Measurements from ENCODE around the gene SGCD. TPM values are rescaled to one million over a fixed set of nuclear protein-coding genes. Genes with fewer than 3 reads are reported as not detected.

SGCD gene
- total and polyA plus RNA-seq, 4 experiments from 2014 or later: not detected

GRCh38 chr5:156332245-156332644 lies 5.3 kb downstream of the SGCD start:
- no peaks in the 10 kb centered on the region for H3K4me1 Mint-ChIP-seq
- intact Hi-C loops (cut with micrococcal nuclease): no loop called here

GRCh38 chr5:156339139-156339841 lies 12.3 kb downstream of the SGCD start:
- Histone ChIP-seq H3K27me3 (ENCODE audit: insufficient read depth, low read length) (no peaks in the 10 kb centered on the region), H3K4me3 (ENCODE audit: low read length in 2 of 2) (no peak overlapping the region), H3K9me3 (ENCODE audit: control insufficient read depth in 1 of 2, low read length in 2 of 2) (no peaks in the 10 kb centered on the region), H3K36me3 (ENCODE audit: insufficient read depth, low read length) (no peaks in the 10 kb centered on the region), H3K27ac (ENCODE audit: low read depth, low read length) (no peak overlapping the region), H3K4me1 (ENCODE audit: insufficient read depth, low read length) (no peaks in the 10 kb centered on the region)
- no peak for DNase-seq
- no peaks in the 10 kb centered on the region for H3K36me3 Mint-ChIP-seq
- peaks cover 0 to under 1% of the 10 kb centered on the region in 2 donors for H3K27me3 Mint-ChIP-seq
- H3K27ac Mint-ChIP-seq: no peak overlapping the region
- H3K9me3 Mint-ChIP-seq: peaks cover 0 to 2% (median 0%) of the 10 kb centered on the region in 8 donors
- CTCF ChIA-PET (ENCODE audit: partially characterized antibody): no interaction called here
- no peaks in the 10 kb centered on the region for H3K4me1 Mint-ChIP-seq
- intact Hi-C loops (cut with micrococcal nuclease): no loop called here
- H3K4me3 Mint-ChIP-seq: no peak overlapping the region
- POLR2A ChIA-PET (ENCODE audit: partially characterized antibody): no interaction called here

More at GRCh38 chr5:156332245-156332644, 5.3 kb downstream of the SGCD start:
- Histone ChIP-seq H3K4me1 (ENCODE audit: insufficient read depth, low read length) (no peaks in the 10 kb centered on the region), H3K27ac (ENCODE audit: low read depth, low read length) (no peak overlapping the region), H3K4me3 (ENCODE audit: low read length in 2 of 2) (no peak overlapping the region), H3K36me3 (ENCODE audit: insufficient read depth, low read length) (no peaks in the 10 kb centered on the region), H3K27me3 (ENCODE audit: insufficient read depth, low read length) (no peaks in the 10 kb centered on the region), H3K9me3 (ENCODE audit: control insufficient read depth in 1 of 2, low read length in 2 of 2) (no peaks in the 10 kb centered on the region)
- ChIA-PET CTCF (ENCODE audit: partially characterized antibody) (no interaction called here), POLR2A (ENCODE audit: partially characterized antibody) (no interaction called here)
- H3K36me3 Mint-ChIP-seq: no peaks in the 10 kb centered on the region
- no peak overlapping the region for H3K4me3 Mint-ChIP-seq
- H3K9me3 Mint-ChIP-seq: peaks cover 0 to 2% (median 0%) of the 10 kb centered on the region in 8 donors
- no peak overlapping the region for H3K27ac Mint-ChIP-seq
- DNase-seq: no peak
- H3K27me3 Mint-ChIP-seq: peaks cover 2 to 6% of the 10 kb centered on the region in 2 donors

- ChIA-PET CTCF (ENCODE audit: partially characterized antibody) (no interaction called here), POLR2A (ENCODE audit: partially characterized antibody) (no interaction called here)
- no peak for DNase-seq
- no peak overlapping the region for H3K27ac Mint-ChIP-seq
- no peaks in the 10 kb centered on the region for H3K27me3 ChIP-seq (ENCODE audit: insufficient read depth, low read length)
- no peaks in the 10 kb centered on the region for H3K36me3 ChIP-seq (ENCODE audit: insufficient read depth, low read length)
- H3K9me3 Mint-ChIP-seq: peaks cover 0 to 2% (median 0%) of the 10 kb centered on the region in 8 donors
- no peaks in the 10 kb centered on the region for H3K36me3 Mint-ChIP-seq
- intact Hi-C loops (cut with micrococcal nuclease): no loop called here
- no peaks in the 10 kb centered on the region for H3K4me1 Mint-ChIP-seq
- H3K27ac ChIP-seq (ENCODE audit: low read depth, low read length): no peak overlapping the region
- no peak overlapping the region for H3K4me3 ChIP-seq (ENCODE audit: low read length in 2 of 2)
- peaks cover 0 to 5% of the 10 kb centered on the region in 2 donors for H3K27me3 Mint-ChIP-seq
- no peak overlapping the region for H3K4me3 Mint-ChIP-seq
- no peaks in the 10 kb centered on the region for H3K4me1 ChIP-seq (ENCODE audit: insufficient read depth, low read length)
- no peaks in the 10 kb centered on the region for H3K9me3 ChIP-seq (ENCODE audit: control insufficient read depth in 1 of 2, low read length in 2 of 2)
Observed at GRCh38 chr5:156340893-156341292, 13.9 kb downstream of the SGCD start.

- Histone ChIP-seq H3K27me3 (ENCODE audit: insufficient read depth, low read length) (no peaks in the 10 kb centered on the region), H3K4me3 (ENCODE audit: low read length in 2 of 2) (no peak overlapping the region), H3K9me3 (ENCODE audit: control insufficient read depth in 1 of 2, low read length in 2 of 2) (no peaks in the 10 kb centered on the region), H3K4me1 (ENCODE audit: insufficient read depth, low read length) (no peaks in the 10 kb centered on the region), H3K27ac (ENCODE audit: low read depth, low read length) (no peak overlapping the region), H3K36me3 (ENCODE audit: insufficient read depth, low read length) (no peaks in the 10 kb centered on the region)
- no peaks in the 10 kb centered on the region for H3K36me3 Mint-ChIP-seq
- no peaks in the 10 kb centered on the region for H3K4me1 Mint-ChIP-seq
- no peak overlapping the region for H3K4me3 Mint-ChIP-seq
- intact Hi-C loops (cut with micrococcal nuclease): no loop called here
- POLR2A ChIA-PET (ENCODE audit: partially characterized antibody): no interaction called here
- no peak for DNase-seq
- H3K9me3 Mint-ChIP-seq: no peaks in the 10 kb centered on the region
- no peak overlapping the region for H3K27ac Mint-ChIP-seq
- peaks cover 0 to 3% of the 10 kb centered on the region in 2 donors for H3K27me3 Mint-ChIP-seq
- CTCF ChIA-PET (ENCODE audit: partially characterized antibody): no interaction called here
Observed at GRCh38 chr5:156350256-156350655, 23.3 kb downstream of the SGCD start.

GRCh38 chr5:156351423-156351822 lies 24.5 kb downstream of the SGCD start:
- no peaks in the 10 kb centered on the region for H3K27me3 ChIP-seq (ENCODE audit: insufficient read depth, low read length)
- POLR2A ChIA-PET (ENCODE audit: partially characterized antibody): no interaction called here
- intact Hi-C loops (cut with micrococcal nuclease): no loop called here

GRCh38 chr5:156354571-156354970 lies 27.6 kb downstream of the SGCD start:
- Histone ChIP-seq H3K27me3 (ENCODE audit: insufficient read depth, low read length) (no peaks in the 10 kb centered on the region), H3K36me3 (ENCODE audit: insufficient read depth, low read length) (no peaks in the 10 kb centered on the region), H3K9me3 (ENCODE audit: control insufficient read depth in 1 of 2, low read length in 2 of 2) (no peaks in the 10 kb centered on the region), H3K27ac (ENCODE audit: low read depth, low read length) (no peak overlapping the region), H3K4me3 (ENCODE audit: low read length in 2 of 2) (no peak overlapping the region), H3K4me1 (ENCODE audit: insufficient read depth, low read length) (no peaks in the 10 kb centered on the region)
- ChIA-PET POLR2A (ENCODE audit: partially characterized antibody) (no interaction called here), CTCF (ENCODE audit: partially characterized antibody) (interaction anchor here (1.2 kb wide), 1 partner anchor 10 kb away, joined by 3 read pairs; no protein-coding TSS in a partner anchor)
- H3K36me3 Mint-ChIP-seq: no peaks in the 10 kb centered on the region
- DNase-seq: no peak
- no peak overlapping the region for H3K27ac Mint-ChIP-seq
- intact Hi-C loops (cut with micrococcal nuclease): no loop called here
- no peaks in the 10 kb centered on the region for H3K27me3 Mint-ChIP-seq
- H3K4me3 Mint-ChIP-seq: no peak overlapping the region
- H3K4me1 Mint-ChIP-seq: no peaks in the 10 kb centered on the region
- peaks cover 0 to 2% (median 0%) of the 10 kb centered on the region in 8 donors for H3K9me3 Mint-ChIP-seq

More at GRCh38 chr5:156351423-156351822, 24.5 kb downstream of the SGCD start:
- no peaks in the 10 kb centered on the region for H3K27me3 Mint-ChIP-seq
- no peaks in the 10 kb centered on the region for H3K36me3 ChIP-seq (ENCODE audit: insufficient read depth, low read length)
- no peak overlapping the region for H3K4me3 Mint-ChIP-seq
- DNase-seq: no peak
- no peaks in the 10 kb centered on the region for H3K4me1 Mint-ChIP-seq
- no peak overlapping the region for H3K4me3 ChIP-seq (ENCODE audit: low read length in 2 of 2)
- no peaks in the 10 kb centered on the region for H3K36me3 Mint-ChIP-seq
- H3K9me3 Mint-ChIP-seq: no peaks in the 10 kb centered on the region
- no peaks in the 10 kb centered on the region for H3K4me1 ChIP-seq (ENCODE audit: insufficient read depth, low read length)
- H3K27ac ChIP-seq (ENCODE audit: low read depth, low read length): no peak overlapping the region
- H3K9me3 ChIP-seq (ENCODE audit: control insufficient read depth in 1 of 2, low read length in 2 of 2): no peaks in the 10 kb centered on the region
- CTCF ChIA-PET (ENCODE audit: partially characterized antibody): no interaction called here
- H3K27ac Mint-ChIP-seq: no peak overlapping the region

- Histone ChIP-seq H3K27ac (ENCODE audit: low read depth, low read length) (no peak overlapping the region), H3K4me1 (ENCODE audit: insufficient read depth, low read length) (no peaks in the 10 kb centered on the region), H3K27me3 (ENCODE audit: insufficient read depth, low read length) (no peaks in the 10 kb centered on the region), H3K4me3 (ENCODE audit: low read length in 2 of 2) (no peak overlapping the region), H3K36me3 (ENCODE audit: insufficient read depth, low read length) (no peaks in the 10 kb centered on the region), H3K9me3 (ENCODE audit: control insufficient read depth in 1 of 2, low read length in 2 of 2) (no peaks in the 10 kb centered on the region)
- intact Hi-C loops (cut with micrococcal nuclease): no loop called here
- Mint-ChIP-seq H3K4me1 (no peaks in the 10 kb centered on the region), H3K27ac (no peak overlapping the region), H3K4me3 (no peak overlapping the region), H3K9me3 (peaks cover 0 to 4% (median 0%) of the 10 kb centered on the region in 8 donors), H3K27me3 (no peaks in the 10 kb centered on the region), H3K36me3 (no peaks in the 10 kb centered on the region)
- CTCF ChIA-PET (ENCODE audit: partially characterized antibody): no interaction called here
- no peak for DNase-seq
- POLR2A ChIA-PET (ENCODE audit: partially characterized antibody): no interaction called here
Observed at GRCh38 chr5:156356238-156356637, 29.3 kb downstream of the SGCD start.

Measured in CD4-positive, alpha-beta memory T cell (primary cell).